ENCODE data around the gene MARK3. TPM values are rescaled to one million over a fixed set of nuclear protein-coding genes. Genes with fewer than 3 reads are reported as not detected.

Gene MARK3
- total RNA-seq, 5 donors from 2014 or later (not counting 1 experiment from before 2014, with no cell fraction given): 94.7 to 128 (median 107) TPM

- ATAC-seq (replicated peaks in 1 of 4) (no peak), DNase-seq (no peak)
- Histone ChIP-seq H3K27me3 (replicated peaks in 1 of 2; ENCODE audit: control insufficient read depth in 2 of 2, extremely low read depth in 1 of 2, insufficient read depth in 2 of 2, low read length in 1 of 2) (no peaks in the 10 kb centered on the region), H3K9me3 (no peaks in the 10 kb centered on the region), H3K4me1 (ENCODE audit: control insufficient read depth in 1 of 2, extremely low read depth in 1 of 2, insufficient read depth in 2 of 2, low read length in 2 of 2) (peaks cover 0 to 14% of the 10 kb centered on the region in 2 experiments), H3K27ac (ENCODE audit: low read length) (no peak overlapping the region), H3K36me3 (ENCODE audit: control insufficient read depth in 2 of 2, extremely low read depth in 1 of 2, insufficient read depth in 1 of 2, low read length in 1 of 2) (peaks cover 5% of the 10 kb centered on the region in 2 donors), H3K4me3 (ENCODE audit: control insufficient read depth in 1 of 2, extremely low read depth in 1 of 2, low read length in 1 of 2) (no peak overlapping the region)
- Mint-ChIP-seq H3K4me1 (peaks cover 38 to 55% (median 49%) of the 10 kb centered on the region in 3 donors), H3K36me3 (peaks cover 25% of the 10 kb centered on the region), H3K27me3 (no peaks in the 10 kb centered on the region), H3K27ac (no peak overlapping the region), H3K4me3 (no peak overlapping the region), H3K9me3 (no peaks in the 10 kb centered on the region)
- CTCF ChIA-PET: interaction anchor here in 1 of 2 donors (0.5 kb wide), 1 partner anchor 59 kb away, joined by 4 read pairs; no protein-coding TSS in a partner anchor
- POLR2A ChIA-PET: interaction anchor here in 1 of 2 donors (0.5 kb wide), 1 partner anchor 116 kb away, joined by 3 read pairs; the partner anchor contains the start of gene EIF5
- no CpG with 5 or more reads among the region's 2 CpGs for WGBS (ENCODE audit: insufficient coverage)
Measured at GRCh38 chr14:103450416-103450815, 65.2 kb downstream of the MARK3 start.

GRCh38 chr14:103451401-103451800 lies 66.2 kb downstream of the MARK3 start:
- peaks cover 0 to 11% of the 10 kb centered on the region in 2 experiments for H3K4me1 ChIP-seq (ENCODE audit: control insufficient read depth in 1 of 2, extremely low read depth in 1 of 2, insufficient read depth in 2 of 2, low read length in 2 of 2)
- H3K27ac Mint-ChIP-seq: no peak overlapping the region
- H3K4me3 Mint-ChIP-seq: no peak overlapping the region
- POLR2A ChIA-PET: no interaction called here
- no peak for DNase-seq
- no peaks in the 10 kb centered on the region for H3K9me3 Mint-ChIP-seq
- H3K4me1 Mint-ChIP-seq: peaks cover 35 to 51% (median 45%) of the 10 kb centered on the region in 3 donors
- H3K27ac ChIP-seq (ENCODE audit: low read length): no peak overlapping the region
- no peaks in the 10 kb centered on the region for H3K27me3 Mint-ChIP-seq
- no peak for ATAC-seq (replicated peaks in 1 of 4)
- H3K36me3 ChIP-seq (ENCODE audit: control insufficient read depth in 2 of 2, extremely low read depth in 1 of 2, insufficient read depth in 1 of 2, low read length in 1 of 2): peaks cover 5 to 12% of the 10 kb centered on the region in 2 donors
- H3K9me3 ChIP-seq: no peaks in the 10 kb centered on the region
- CTCF ChIA-PET: interaction anchor here in 1 of 2 donors (0.6 kb wide), 1 partner anchor 47 kb away, joined by 9 read pairs; no protein-coding TSS in a partner anchor
- H3K27me3 ChIP-seq (replicated peaks in 1 of 2; ENCODE audit: control insufficient read depth in 2 of 2, extremely low read depth in 1 of 2, insufficient read depth in 2 of 2, low read length in 1 of 2): no peaks in the 10 kb centered on the region
- H3K4me3 ChIP-seq (ENCODE audit: control insufficient read depth in 1 of 2, extremely low read depth in 1 of 2, low read length in 1 of 2): no peak overlapping the region
- peaks cover 30% of the 10 kb centered on the region for H3K36me3 Mint-ChIP-seq

- DNase-seq (no peak), ATAC-seq (replicated peaks in 1 of 4) (no peak)
- ChIA-PET CTCF (no interaction called here), POLR2A (no interaction called here)
- H3K36me3 Mint-ChIP-seq: peaks cover 38% of the 10 kb centered on the region
- Histone ChIP-seq H3K9me3 (no peaks in the 10 kb centered on the region), H3K36me3 (ENCODE audit: control insufficient read depth in 2 of 2, extremely low read depth in 1 of 2, insufficient read depth in 1 of 2, low read length in 1 of 2) (peaks cover 5 to 20% of the 10 kb centered on the region in 2 donors), H3K4me1 (ENCODE audit: control insufficient read depth in 1 of 2, extremely low read depth in 1 of 2, insufficient read depth in 2 of 2, low read length in 2 of 2) (no peaks in the 10 kb centered on the region), H3K27me3 (replicated peaks in 1 of 2; ENCODE audit: control insufficient read depth in 2 of 2, extremely low read depth in 1 of 2, insufficient read depth in 2 of 2, low read length in 1 of 2) (no peaks in the 10 kb centered on the region), H3K27ac (ENCODE audit: low read length) (no peak overlapping the region), H3K4me3 (ENCODE audit: control insufficient read depth in 1 of 2, extremely low read depth in 1 of 2, low read length in 1 of 2) (no peak overlapping the region)
- no peaks in the 10 kb centered on the region for H3K27me3 Mint-ChIP-seq
- peaks cover 20 to 37% (median 32%) of the 10 kb centered on the region in 3 donors for H3K4me1 Mint-ChIP-seq
- WGBS (ENCODE audit: insufficient coverage): 100% methylated on average over 5 of the region's 6 CpGs
- no peak overlapping the region for H3K27ac Mint-ChIP-seq
- H3K4me3 Mint-ChIP-seq: no peak overlapping the region
- no peaks in the 10 kb centered on the region for H3K9me3 Mint-ChIP-seq
Measured at GRCh38 chr14:103453791-103454190, 68.6 kb downstream of the MARK3 start.

GRCh38 chr14:103456167-103456835 lies 71.1 kb downstream of the MARK3 start:
- H3K4me3 ChIP-seq (ENCODE audit: control insufficient read depth in 1 of 2, extremely low read depth in 1 of 2, low read length in 1 of 2): no peak overlapping the region
- peaks cover 4 to 5% of the 10 kb centered on the region in 2 experiments for H3K4me1 ChIP-seq (ENCODE audit: control insufficient read depth in 1 of 2, extremely low read depth in 1 of 2, insufficient read depth in 2 of 2, low read length in 2 of 2)
- H3K27ac ChIP-seq (ENCODE audit: low read length): no peak overlapping the region
- DNase-seq (no peak), ATAC-seq (replicated peaks in 1 of 4) (no peak)
- 100% methylated on average over 4 of the region's 4 CpGs for WGBS (ENCODE audit: insufficient coverage)
- Mint-ChIP-seq H3K9me3 (no peaks in the 10 kb centered on the region), H3K4me3 (no peak overlapping the region), H3K27me3 (no peaks in the 10 kb centered on the region), H3K27ac (peak overlapping the region; percentile 37 to 56), H3K36me3 (peaks cover 40% of the 10 kb centered on the region), H3K4me1 (peaks cover 30 to 44% (median 40%) of the 10 kb centered on the region in 3 donors)
- ChIA-PET CTCF (no interaction called here), POLR2A (no interaction called here)
- H3K36me3 ChIP-seq (ENCODE audit: control insufficient read depth in 2 of 2, extremely low read depth in 1 of 2, insufficient read depth in 1 of 2, low read length in 1 of 2): peaks cover 5 to 24% of the 10 kb centered on the region in 2 donors
- no peaks in the 10 kb centered on the region for H3K27me3 ChIP-seq (replicated peaks in 1 of 2; ENCODE audit: control insufficient read depth in 2 of 2, extremely low read depth in 1 of 2, insufficient read depth in 2 of 2, low read length in 1 of 2)
- H3K9me3 ChIP-seq: no peaks in the 10 kb centered on the region

- ChIA-PET POLR2A (no interaction called here), CTCF (interaction anchor here in 1 of 2 donors (1.0 kb wide), 1 partner anchor 44 kb away, joined by 3 read pairs; no protein-coding TSS in a partner anchor)
- H3K9me3 Mint-ChIP-seq: no peaks in the 10 kb centered on the region
- no peak overlapping the region for H3K4me3 ChIP-seq (ENCODE audit: control insufficient read depth in 1 of 2, extremely low read depth in 1 of 2, low read length in 1 of 2)
- H3K4me1 ChIP-seq (ENCODE audit: control insufficient read depth in 1 of 2, extremely low read depth in 1 of 2, insufficient read depth in 2 of 2, low read length in 2 of 2): peaks cover 4 to 5% of the 10 kb centered on the region in 2 experiments
- peak in 3 of 4 experiments; percentile 41 to 61 (median 46) for ATAC-seq (replicated peaks in 1 of 4)
- peaks cover 11 to 46% of the 10 kb centered on the region in 2 donors for H3K36me3 ChIP-seq (ENCODE audit: control insufficient read depth in 2 of 2, extremely low read depth in 1 of 2, insufficient read depth in 1 of 2, low read length in 1 of 2)
- peak in 1 of 35 experiments; percentile 29 for DNase-seq
- H3K27ac ChIP-seq (ENCODE audit: low read length): no peak overlapping the region
- H3K27me3 ChIP-seq (replicated peaks in 1 of 2; ENCODE audit: control insufficient read depth in 2 of 2, extremely low read depth in 1 of 2, insufficient read depth in 2 of 2, low read length in 1 of 2): no peaks in the 10 kb centered on the region
- no peaks in the 10 kb centered on the region for H3K27me3 Mint-ChIP-seq
- H3K27ac Mint-ChIP-seq: peak overlapping the region; percentile 11 to 76
- peak overlapping the region in 1 of 3 donors; percentile 65 for H3K4me3 Mint-ChIP-seq
- WGBS (ENCODE audit: insufficient coverage): no CpG with 5 or more reads among the region's 1 CpG
- H3K9me3 ChIP-seq: no peaks in the 10 kb centered on the region
- peaks cover 26 to 30% (median 29%) of the 10 kb centered on the region in 3 donors for H3K4me1 Mint-ChIP-seq
- H3K36me3 Mint-ChIP-seq: peaks cover 41% of the 10 kb centered on the region
Measured at GRCh38 chr14:103460415-103460814, 75.2 kb downstream of the MARK3 start.

GRCh38 chr14:103463149-103463548 lies 77.9 kb downstream of the MARK3 start:
- peaks cover 43% of the 10 kb centered on the region for H3K36me3 Mint-ChIP-seq
- no peaks in the 10 kb centered on the region for H3K27me3 ChIP-seq (replicated peaks in 1 of 2; ENCODE audit: control insufficient read depth in 2 of 2, extremely low read depth in 1 of 2, insufficient read depth in 2 of 2, low read length in 1 of 2)
- peak overlapping the region in 1 of 2 donors; percentile 7 for H3K27ac Mint-ChIP-seq
- H3K4me1 ChIP-seq (ENCODE audit: control insufficient read depth in 1 of 2, extremely low read depth in 1 of 2, insufficient read depth in 2 of 2, low read length in 2 of 2): peaks cover 4 to 5% of the 10 kb centered on the region in 2 experiments
- no peak for ATAC-seq (replicated peaks in 1 of 4)
- ChIA-PET POLR2A (no interaction called here), CTCF (no interaction called here)
- H3K4me3 ChIP-seq (ENCODE audit: control insufficient read depth in 1 of 2, extremely low read depth in 1 of 2, low read length in 1 of 2): no peak overlapping the region
- H3K36me3 ChIP-seq (ENCODE audit: control insufficient read depth in 2 of 2, extremely low read depth in 1 of 2, insufficient read depth in 1 of 2, low read length in 1 of 2): peaks cover 14 to 49% of the 10 kb centered on the region in 2 donors
- H3K9me3 ChIP-seq: no peaks in the 10 kb centered on the region
- no peak overlapping the region for H3K27ac ChIP-seq (ENCODE audit: low read length)
- no peak for DNase-seq
- peaks cover 15 to 20% (median 18%) of the 10 kb centered on the region in 3 donors for H3K4me1 Mint-ChIP-seq
- WGBS (ENCODE audit: insufficient coverage): 94% methylated on average over 4 of the region's 4 CpGs
- no peaks in the 10 kb centered on the region for H3K27me3 Mint-ChIP-seq
- no peaks in the 10 kb centered on the region for H3K9me3 Mint-ChIP-seq
- no peak overlapping the region for H3K4me3 Mint-ChIP-seq
